B cell (primary cell): ENCODE measurements around the gene MMP2. TPM values are rescaled to one million over a fixed set of nuclear protein-coding genes. Genes with fewer than 3 reads are reported as not detected.

Experiments used
- ATAC-seq: fragments of 200-7000 bp; cut with Tn5 transposase; one replicate; pipeline ENCODE4 v1.10.0; 2021; ENCODE audit warnings: low read depth, mild to moderate bottlenecking, moderate number of reproducible peaks, moderate library complexity
- CTCF ChIA-PET: fragments of 350-600 bp; sonication (Branson Sonifier 250); formaldehyde crosslinking; loops from one replicate; lab custom pipeline; 2021; ENCODE audit warnings: antibody characterized with exemption, inconsistent platforms; lab: Charles Lee
- POLR2A ChIA-PET: fragments of 350-600 bp; sonication (Branson Sonifier 250); formaldehyde crosslinking; loops from one replicate; lab custom pipeline; 2021; ENCODE audit warnings: antibody characterized with exemption; lab: Charles Lee
- DNase-seq: peaks from one replicate; pipeline ENCODE4 v3.0.0; 2013
- H2AFZ ChIP-seq: 2 replicates; pipeline ENCODE4 v1.6.1; 2012; ENCODE audit warnings: mild to moderate bottlenecking, low read depth, low read length; ENCODE audit not compliant: insufficient read depth, poor library complexity, severe bottlenecking
- H3K27ac ChIP-seq, 2 donors: 1 replicate in 1 of 2; 2 replicates in 1 of 2; pipeline ENCODE4 v1.5.1; 2012 to 2013; ENCODE audit warnings: low read length in 2 of 2, mild to moderate bottlenecking in 2 of 2, moderate library complexity in 1 of 2
- H3K27me3 ChIP-seq, 4 experiments: fragments of 200-600 bp in 1 of 4; sonication (generic) in 1 of 4; replicated peaks in 1 of 4; 1 replicate in 2 of 4; 2 replicates in 2 of 4; pipeline versions ENCODE4 v1.6.1 to v1.7.0; 2013 to 2016; ENCODE audit warnings: low read length in 3 of 4, mild to moderate bottlenecking in 2 of 4, mixed read lengths in 1 of 4, moderate library complexity in 1 of 4; ENCODE audit not compliant: insufficient read depth in 4 of 4, control insufficient read depth in 3 of 4; ENCODE audit errors: control extremely low read depth in 1 of 4
- H3K36me3 ChIP-seq, 2 experiments: replicated peaks in 1 of 2; 1 replicate in 1 of 2; 2 replicates in 1 of 2; pipeline versions ENCODE4 v1.6.1 to v1.7.1; 2013; ENCODE audit warnings: low read length in 1 of 2; ENCODE audit not compliant: insufficient read depth in 2 of 2, control insufficient read depth in 1 of 2; ENCODE audit errors: control extremely low read depth in 1 of 2, extremely low read depth in 1 of 2
- H3K4me1 ChIP-seq, 2 donors: fragments of 200-600 bp in 1 of 2; sonication (generic) in 1 of 2; 1 replicate in 1 of 2; 2 replicates in 1 of 2; pipeline versions ENCODE4 v1.5.1 to v1.6.1; 2013 to 2017; ENCODE audit warnings: low read length in 2 of 2; ENCODE audit not compliant: control insufficient read depth in 2 of 2, insufficient read depth in 2 of 2
- H3K4me2 ChIP-seq: replicated peaks from 2 replicates; pipeline ENCODE3; 2012; ENCODE audit warnings: mild to moderate bottlenecking, low read depth, low read length; ENCODE audit not compliant: poor library complexity, severe bottlenecking
- H3K4me3 ChIP-seq, 5 experiments: fragments of 200-600 bp in 1 of 5; sonication (generic) in 1 of 5; 1 replicate in 3 of 5; 2 replicates in 2 of 5; pipeline versions ENCODE4 v1.5.1 to v1.7.0; 2011 to 2016; ENCODE audit warnings: low read length in 4 of 5, mild to moderate bottlenecking in 4 of 5, low read depth in 2 of 5, control low read depth in 1 of 5, moderate library complexity in 1 of 5; ENCODE audit not compliant: insufficient read depth in 1 of 5; ENCODE audit errors: control extremely low read depth in 1 of 5, extremely low read depth in 1 of 5
- H3K79me2 ChIP-seq: fragments of 200-600 bp; sonication (generic); one replicate; pipeline ENCODE4 v1.6.0; 2016; ENCODE audit warnings: low read length; ENCODE audit not compliant: control insufficient read depth, insufficient read depth
- H3K9ac ChIP-seq: fragments of 200-600 bp; sonication (generic); 2 replicates; pipeline ENCODE4 v1.6.1; 2017; ENCODE audit warnings: mild to moderate bottlenecking, low read length, moderate library complexity
- H3K9me3 ChIP-seq, 3 donors: one replicate each; pipeline versions ENCODE4 v1.6.1 to v1.7.1; 2013; ENCODE audit warnings: low read length in 2 of 3; ENCODE audit not compliant: control insufficient read depth in 2 of 3, insufficient read depth in 1 of 3; ENCODE audit errors: control extremely low read depth in 1 of 3
- H4K20me1 ChIP-seq: 2 replicates; pipeline ENCODE4 v1.6.0; 2012; ENCODE audit warnings: mild to moderate bottlenecking, low read length; ENCODE audit not compliant: insufficient read depth, control insufficient read depth, poor library complexity, severe bottlenecking
- H3K27ac Mint-ChIP-seq: one replicate; pipeline ENCODE4 v1.8.0; 2021; ENCODE audit warnings: mixed read lengths
- H3K27me3 Mint-ChIP-seq: one replicate; pipeline ENCODE4 v1.8.0; 2021; ENCODE audit warnings: mixed read lengths
- H3K4me1 Mint-ChIP-seq: one replicate; pipeline ENCODE4 v1.8.0; 2021; ENCODE audit warnings: mixed read lengths
- H3K4me3 Mint-ChIP-seq: one replicate; pipeline ENCODE4 v1.8.0; 2021; ENCODE audit warnings: mixed read lengths
- H3K9me3 Mint-ChIP-seq: one replicate; pipeline ENCODE4 v1.8.0; 2022; ENCODE audit warnings: mixed read lengths; ENCODE audit not compliant: insufficient read depth
- CTCF ChIP-seq: fragments of 200-600 bp; IDR thresholded peaks from one replicate; pipeline ENCODE4 v1.8.0; 2022; ENCODE audit warnings: antibody characterized with exemption, mild to moderate bottlenecking
- EZH2 ChIP-seq: IDR thresholded peaks from 2 replicates; pipeline ENCODE4 v1.6.1; 2012; ENCODE audit warnings: borderline replicate concordance, low read depth, mild to moderate bottlenecking, moderate library complexity, low read length; ENCODE audit not compliant: insufficient read depth, poor library complexity, severe bottlenecking
- WGBS: methylation state at CpG from one replicate; pipeline ENCODE4 v1.1.5; 2013; ENCODE audit warnings: missing lambda C conversion rate; ENCODE audit not compliant: insufficient coverage; 5-methylcytosine and 5-hydroxymethylcytosine counted together
- intact Hi-C: fragments of 100-400 bp; cut with micrococcal nuclease; formaldehyde crosslinking; loops from one replicate; pipeline ENCODE4 v1.10.0; 2022
- polyA plus RNA-seq: library from polyadenylated mRNA; depleted of rRNA; stranded (reverse); fragments of >200 nt; gene quantifications from 2 replicates; pipeline ENCODE4 v1.2.3, GENCODE V29; 2012
- total RNA-seq, 2 donors: library from RNA; stranded (reverse); fragments of 120-200 nt in 1 of 2; gene quantifications; 1 replicate in 1 of 2; 2 replicates in 1 of 2; pipeline versions ENCODE4 v1.2.3 to v1.2.4, GENCODE V29; 2013 to 2022

Gene MMP2
- total and polyA plus RNA-seq, 2 donors (not counting 1 experiment from before 2014, with no cell fraction given), result not detected

GRCh38 chr16:55506708-55507107, 27.7 kb downstream of the MMP2 start:
- Histone ChIP-seq H3K4me3 (no peak overlapping the region), H2AFZ (no peak overlapping the region), H3K27me3 (peaks cover 0 to 19% (median 4%) of the 10 kb centered on the region in 4 experiments), H3K4me1 (peaks cover 13 to 15% of the 10 kb centered on the region in 2 donors), H3K79me2 (no peaks in the 10 kb centered on the region), H3K9ac (no peak overlapping the region), H3K4me2 (no peak overlapping the region), H4K20me1 (no peaks in the 10 kb centered on the region), H3K9me3 (peaks cover 0 to 9% (median 0%) of the 10 kb centered on the region in 3 donors), H3K36me3 (no peaks in the 10 kb centered on the region), H3K27ac (no peak overlapping the region)
- no peak for TF ChIP-seq CTCF
- no peak for TF ChIP-seq EZH2
- intact Hi-C loops, result no loop called here
- ATAC-seq (no peak), DNase-seq (no peak)
- peaks cover 22% of the 10 kb centered on the region for H3K27me3 Mint-ChIP-seq
- H3K9me3 Mint-ChIP-seq, result no peaks in the 10 kb centered on the region
- WGBS, result 100% methylated on average over 1 of the region's 4 CpGs
- no peak overlapping the region for H3K4me3 Mint-ChIP-seq
- H3K27ac Mint-ChIP-seq, result no peak overlapping the region
- H3K4me1 Mint-ChIP-seq, result peaks cover 13% of the 10 kb centered on the region
- ChIA-PET CTCF (no interaction called here), POLR2A (no interaction called here)

- no peaks in the 10 kb centered on the region for H3K9me3 Mint-ChIP-seq
- H4K20me1 ChIP-seq, result no peaks in the 10 kb centered on the region
- WGBS, result 84% methylated on average over 7 of the region's 9 CpGs
- peaks cover 0 to 9% (median 5%) of the 10 kb centered on the region in 3 donors for H3K9me3 ChIP-seq
- ChIA-PET POLR2A (no interaction called here), CTCF (no interaction called here)
- peak overlapping the region; percentile 72 for H3K4me2 ChIP-seq
- H3K27ac Mint-ChIP-seq, result no peak overlapping the region
- H2AFZ ChIP-seq, result no peak overlapping the region
- no peak for ATAC-seq
- peaks cover 13% of the 10 kb centered on the region for H3K4me1 Mint-ChIP-seq
- intact Hi-C loops, result no loop called here
- no peak for DNase-seq
- no peak for TF ChIP-seq CTCF
- TF ChIP-seq EZH2, result no peak
- peaks cover 0 to 19% (median 4%) of the 10 kb centered on the region in 4 experiments for H3K27me3 ChIP-seq
- peaks cover 13 to 15% of the 10 kb centered on the region in 2 donors for H3K4me1 ChIP-seq
- H3K9ac ChIP-seq, result peak overlapping the region; percentile 45
- H3K36me3 ChIP-seq, result no peaks in the 10 kb centered on the region
- H3K27me3 Mint-ChIP-seq, result peaks cover 32% of the 10 kb centered on the region
- no peak overlapping the region for H3K27ac ChIP-seq
- H3K4me3 ChIP-seq, result peak overlapping the region in 3 of 5 experiments; percentile 33 to 35 (median 33)
- no peaks in the 10 kb centered on the region for H3K79me2 ChIP-seq
- H3K4me3 Mint-ChIP-seq, result peak overlapping the region; percentile 68
Measured at GRCh38 chr16:55508271-55508921, 29.4 kb downstream of the MMP2 start.
